SK-N-MC (cell line): Measurements from ENCODE around the gene SLC30A7.

Experiments
- EZH2 ChIP-seq: fragments of 200-600 bp; sonication (generic); IDR thresholded peaks from one replicate; pipeline ENCODE4 v1.6.1; 2017; ENCODE audit warnings: antibody characterized with exemption
- POLR2AphosphoS5 ChIP-seq: IDR thresholded peaks from 2 replicates; pipeline ENCODE4 v1.6.1; 2012; ENCODE audit warnings: mild to moderate bottlenecking, low read depth, low read length, borderline replicate concordance

- no peak for TF ChIP-seq POLR2AphosphoS5
- TF ChIP-seq EZH2: no peak
Measured at GRCh38 chr1:100989306-100990077, 93.6 kb downstream of the SLC30A7 start.
